Measurements from ENCODE around the gene PSMA3. TPM values are rescaled to one million over a fixed set of nuclear protein-coding genes. Genes with fewer than 3 reads are reported as not detected.

The PSMA3 gene
- total RNA-seq, 1 donor = 76.7 TPM

DNA sequence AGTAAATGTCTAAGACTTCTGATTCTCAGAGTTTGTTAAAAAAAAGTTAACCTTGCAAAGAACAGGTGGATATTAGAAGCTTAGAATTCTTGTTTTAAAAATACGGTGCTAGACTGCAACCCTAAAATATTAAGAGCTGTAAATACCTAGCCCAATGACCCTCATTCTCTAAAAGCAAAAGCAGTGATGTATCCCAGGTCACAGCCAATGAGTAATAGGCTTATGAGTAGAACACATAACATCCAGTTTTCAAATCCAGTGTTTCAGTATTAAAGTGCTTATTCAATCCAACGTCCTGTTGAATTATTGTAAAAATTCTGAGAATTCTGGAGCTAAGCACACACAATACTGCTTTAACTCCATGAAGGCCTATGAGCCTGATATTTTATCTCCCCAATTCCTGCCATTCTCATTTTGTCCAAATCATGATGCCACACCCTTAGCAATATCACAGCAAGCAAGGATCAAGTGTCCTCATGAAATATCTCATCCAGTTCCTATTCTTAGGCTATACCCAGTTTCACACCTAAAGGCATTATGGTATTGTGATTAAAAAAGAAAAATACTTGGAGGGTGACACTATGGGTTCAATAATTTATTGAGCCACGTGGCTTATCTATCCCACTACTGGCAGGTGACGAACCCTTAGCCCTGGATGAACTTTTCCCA, 38.4 kb downstream of the PSMA3 start:
- Histone ChIP-seq H3K4me1 (ENCODE audit: insufficient read depth, low read length) (peaks cover 22% of the 10 kb centered on the region), H3K4me2 (ENCODE audit: insufficient read depth, low read length) (no peak overlapping the region), H3K4me3 (ENCODE audit: insufficient read depth, low read length) (no peak overlapping the region), H3K27me3 (ENCODE audit: insufficient read depth, low read length) (no peaks in the 10 kb centered on the region), H3K36me3 (ENCODE audit: insufficient read depth, low read length) (peaks cover 60% of the 10 kb centered on the region), H3K27ac (ENCODE audit: low read depth, low read length) (peak overlapping the region; percentile 84), H3K9me3 (ENCODE audit: low read depth, low read length) (no peaks in the 10 kb centered on the region), H3K79me2 (ENCODE audit: insufficient read depth, low read length) (peaks cover 89% of the 10 kb centered on the region), H4K20me1 (ENCODE audit: insufficient read depth, low read length) (peaks cover 26% of the 10 kb centered on the region), H2AFZ (ENCODE audit: low read length) (no peak overlapping the region)
- TF ChIP-seq, protein P1, sequence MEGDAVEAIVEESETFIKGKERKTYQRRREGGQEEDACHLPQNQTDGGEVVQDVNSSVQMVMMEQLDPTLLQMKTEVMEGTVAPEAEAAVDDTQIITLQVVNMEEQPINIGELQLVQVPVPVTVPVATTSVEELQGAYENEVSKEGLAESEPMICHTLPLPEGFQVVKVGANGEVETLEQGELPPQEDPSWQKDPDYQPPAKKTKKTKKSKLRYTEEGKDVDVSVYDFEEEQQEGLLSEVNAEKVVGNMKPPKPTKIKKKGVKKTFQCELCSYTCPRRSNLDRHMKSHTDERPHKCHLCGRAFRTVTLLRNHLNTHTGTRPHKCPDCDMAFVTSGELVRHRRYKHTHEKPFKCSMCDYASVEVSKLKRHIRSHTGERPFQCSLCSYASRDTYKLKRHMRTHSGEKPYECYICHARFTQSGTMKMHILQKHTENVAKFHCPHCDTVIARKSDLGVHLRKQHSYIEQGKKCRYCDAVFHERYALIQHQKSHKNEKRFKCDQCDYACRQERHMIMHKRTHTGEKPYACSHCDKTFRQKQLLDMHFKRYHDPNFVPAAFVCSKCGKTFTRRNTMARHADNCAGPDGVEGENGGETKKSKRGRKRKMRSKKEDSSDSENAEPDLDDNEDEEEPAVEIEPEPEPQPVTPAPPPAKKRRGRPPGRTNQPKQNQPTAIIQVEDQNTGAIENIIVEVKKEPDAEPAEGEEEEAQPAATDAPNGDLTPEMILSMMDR (IDR thresholded peaks at IDR 0.05; ENCODE audit: extremely low read depth, low read depth, low read length) = no peak
- no peak for DNase-seq (ENCODE audit: insufficient read length, low spot score, missing footprints)

DNA sequence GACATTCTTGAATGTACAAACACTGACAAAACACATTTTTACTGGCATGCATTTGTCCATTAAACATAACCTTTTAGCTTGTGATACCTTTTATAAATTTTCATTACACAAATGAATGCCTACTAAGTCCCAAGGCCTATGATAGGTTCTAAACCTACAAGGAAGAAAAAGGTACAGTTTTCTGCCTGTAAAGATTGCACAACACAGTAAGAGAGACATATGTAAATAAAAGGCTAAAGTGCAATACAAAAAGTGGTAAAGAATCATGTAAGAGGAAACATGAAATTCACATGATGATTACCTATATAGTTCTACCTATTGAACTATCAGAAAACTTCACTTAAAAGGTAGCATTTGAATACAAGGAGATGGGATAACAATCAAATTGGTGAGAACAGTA, 39.1 kb downstream of the PSMA3 start:
- Histone ChIP-seq H4K20me1 (ENCODE audit: insufficient read depth, low read length) (peaks cover 29% of the 10 kb centered on the region), H3K36me3 (ENCODE audit: insufficient read depth, low read length) (peaks cover 60% of the 10 kb centered on the region), H3K27me3 (ENCODE audit: insufficient read depth, low read length) (no peaks in the 10 kb centered on the region), H3K4me1 (ENCODE audit: insufficient read depth, low read length) (peaks cover 22% of the 10 kb centered on the region), H2AFZ (ENCODE audit: low read length) (no peak overlapping the region), H3K27ac (ENCODE audit: low read depth, low read length) (no peak overlapping the region), H3K4me3 (ENCODE audit: insufficient read depth, low read length) (no peak overlapping the region), H3K9me3 (ENCODE audit: low read depth, low read length) (no peaks in the 10 kb centered on the region), H3K4me2 (ENCODE audit: insufficient read depth, low read length) (no peak overlapping the region), H3K79me2 (ENCODE audit: insufficient read depth, low read length) (peaks cover 89% of the 10 kb centered on the region)
- no peak for DNase-seq (ENCODE audit: insufficient read length, low spot score, missing footprints)
- TF ChIP-seq, protein P1 (IDR thresholded peaks at IDR 0.05; ENCODE audit: extremely low read depth, low read depth, low read length) = no peak

DNA sequence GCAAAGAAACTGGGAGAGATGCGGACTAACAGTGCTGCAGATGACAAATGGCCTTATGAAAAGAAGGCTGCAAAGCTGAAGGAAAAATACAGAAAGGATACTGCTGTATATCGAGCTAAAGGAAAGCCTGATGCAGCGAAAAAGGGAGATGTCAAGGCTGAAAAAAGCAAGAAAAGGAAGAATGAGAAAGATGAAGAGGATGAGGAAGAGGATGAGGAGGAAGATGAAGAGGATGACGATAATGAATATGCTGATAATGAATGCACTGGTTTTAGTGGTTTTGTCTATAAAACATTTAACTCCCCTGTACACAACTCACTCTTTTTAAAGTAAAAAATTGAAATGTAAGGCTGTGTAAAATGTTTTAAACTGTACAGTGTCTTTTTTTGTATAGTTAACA, 40.5 kb downstream of the PSMA3 start:
- Histone ChIP-seq H3K4me3 (ENCODE audit: insufficient read depth, low read length) (no peak overlapping the region), H3K4me2 (ENCODE audit: insufficient read depth, low read length) (no peak overlapping the region), H3K27ac (ENCODE audit: low read depth, low read length) (no peak overlapping the region), H3K27me3 (ENCODE audit: insufficient read depth, low read length) (no peaks in the 10 kb centered on the region), H3K4me1 (ENCODE audit: insufficient read depth, low read length) (peaks cover 22% of the 10 kb centered on the region), H2AFZ (ENCODE audit: low read length) (no peak overlapping the region), H3K9me3 (ENCODE audit: low read depth, low read length) (no peaks in the 10 kb centered on the region), H3K36me3 (ENCODE audit: insufficient read depth, low read length) (peaks cover 59% of the 10 kb centered on the region), H3K79me2 (ENCODE audit: insufficient read depth, low read length) (peaks cover 89% of the 10 kb centered on the region), H4K20me1 (ENCODE audit: insufficient read depth, low read length) (peaks cover 37% of the 10 kb centered on the region)
- no peak for DNase-seq (ENCODE audit: insufficient read length, low spot score, missing footprints)
- TF ChIP-seq, protein P1 (IDR thresholded peaks at IDR 0.05; ENCODE audit: extremely low read depth, low read depth, low read length) = no peak

DNA sequence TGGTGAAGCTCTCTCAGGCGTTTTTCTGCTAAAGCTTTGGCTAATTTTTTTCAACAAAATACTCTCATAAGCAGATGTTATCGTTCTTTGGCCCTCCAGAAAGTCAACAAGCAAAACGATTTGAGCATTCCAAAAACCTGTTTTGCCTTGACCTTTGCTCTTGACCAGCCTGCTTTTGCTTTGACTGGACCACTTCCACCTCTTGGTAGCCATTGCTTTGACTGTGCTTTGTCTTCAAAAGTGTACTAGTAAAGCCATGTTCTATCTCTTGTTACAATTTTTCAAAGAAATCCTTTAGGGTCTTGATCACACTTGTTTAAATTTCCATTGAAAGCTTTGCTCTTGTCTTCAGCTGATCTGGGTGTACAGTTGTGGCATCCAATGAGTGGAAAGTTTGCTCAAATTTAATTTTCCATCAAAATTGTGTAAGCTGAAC, 43.0 kb downstream of the PSMA3 start:
- no peak for DNase-seq (ENCODE audit: insufficient read length, low spot score, missing footprints)

More for the DNA sequence above, 43.0 kb downstream of the PSMA3 start:
- Histone ChIP-seq H3K27me3 (ENCODE audit: insufficient read depth, low read length) (no peaks in the 10 kb centered on the region), H3K9me3 (ENCODE audit: low read depth, low read length) (no peaks in the 10 kb centered on the region), H3K4me1 (ENCODE audit: insufficient read depth, low read length) (peaks cover 8% of the 10 kb centered on the region), H4K20me1 (ENCODE audit: insufficient read depth, low read length) (peaks cover 26% of the 10 kb centered on the region), H3K27ac (ENCODE audit: low read depth, low read length) (no peak overlapping the region), H3K79me2 (ENCODE audit: insufficient read depth, low read length) (peaks cover 97% of the 10 kb centered on the region), H3K36me3 (ENCODE audit: insufficient read depth, low read length) (peaks cover 82% of the 10 kb centered on the region), H3K4me3 (ENCODE audit: insufficient read depth, low read length) (no peak overlapping the region), H2AFZ (ENCODE audit: low read length) (no peak overlapping the region), H3K4me2 (ENCODE audit: insufficient read depth, low read length) (no peak overlapping the region)
- TF ChIP-seq, protein P1 (IDR thresholded peaks at IDR 0.05; ENCODE audit: extremely low read depth, low read depth, low read length) = no peak

Data from osteoblast (primary cell).